ENCODE results near the gene ANXA11. TPM values are rescaled to one million over a fixed set of nuclear protein-coding genes. Genes with fewer than 3 reads are reported as not detected.
A peak's percentile ranks its signal among the peaks of the same experiment; 100 is the strongest.

ANXA11 gene
- total and polyA plus RNA-seq, 2 donors (not counting 1 experiment from before 2014, with no cell fraction given) = 88.3 to 177 TPM

GRCh38 chr10:80200259-80200658, 5.1 kb downstream of the ANXA11 start:
- H3K9ac ChIP-seq (ENCODE audit: low read length) = no peak overlapping the region
- peak overlapping the region; percentile 23 for H3K4me2 ChIP-seq (replicated peaks; ENCODE audit: low read depth, low read length, poor library complexity, severe bottlenecking)
- H3K27ac ChIP-seq (ENCODE audit: low read length in 2 of 2) = no peak overlapping the region
- no peak overlapping the region for H3K4me3 Mint-ChIP-seq
- ChIA-PET POLR2A (interaction anchor here (3.1 kb wide), 1 partner anchor 12 kb away, joined by 8 read pairs; no protein-coding TSS in a partner anchor), CTCF (interaction anchor here (8.3 kb wide), 1 partner anchor 14 kb away, joined by 85 read pairs; no protein-coding TSS in a partner anchor)
- H3K4me3 ChIP-seq (ENCODE audit: control extremely low read depth in 1 of 5, extremely low read depth in 1 of 5, insufficient read depth in 1 of 5, low read depth in 2 of 5, low read length in 4 of 5) = peak overlapping the region in 1 of 5 experiments; percentile 3
- H3K79me2 ChIP-seq (ENCODE audit: control insufficient read depth, insufficient read depth, low read length) = peaks cover 100% of the 10 kb centered on the region
- no peak for TF ChIP-seq CTCF (IDR thresholded peaks at IDR 0.05)
- TF ChIP-seq EZH2 (IDR thresholded peaks at IDR 0.05; ENCODE audit: borderline replicate concordance, insufficient read depth, low read depth, low read length, poor library complexity, severe bottlenecking) = no peak
- no peaks in the 10 kb centered on the region for H3K27me3 ChIP-seq (replicated peaks in 1 of 4; ENCODE audit: control extremely low read depth in 1 of 4, control insufficient read depth in 3 of 4, insufficient read depth in 4 of 4, low read length in 3 of 4)
- no peaks in the 10 kb centered on the region for H3K9me3 Mint-ChIP-seq (ENCODE audit: insufficient read depth)
- H4K20me1 ChIP-seq (ENCODE audit: control insufficient read depth, insufficient read depth, low read length, poor library complexity, severe bottlenecking) = peaks cover 90% of the 10 kb centered on the region
- no CpG with 5 or more reads among the region's 1 CpG for WGBS (ENCODE audit: insufficient coverage)
- H3K4me1 ChIP-seq (ENCODE audit: control insufficient read depth in 2 of 2, insufficient read depth in 2 of 2, low read length in 2 of 2) = peaks cover 72 to 78% of the 10 kb centered on the region in 2 donors
- H3K4me1 Mint-ChIP-seq = peaks cover 84% of the 10 kb centered on the region
- peaks cover 0 to 21% of the 10 kb centered on the region in 2 experiments for H3K36me3 ChIP-seq (replicated peaks in 1 of 2; ENCODE audit: control extremely low read depth in 1 of 2, control insufficient read depth in 1 of 2, extremely low read depth in 1 of 2, insufficient read depth in 2 of 2, low read length in 1 of 2)
- DNase-seq = no peak
- no peak for ATAC-seq (ENCODE audit: low read depth)
- no peaks in the 10 kb centered on the region for H3K9me3 ChIP-seq (ENCODE audit: control extremely low read depth in 1 of 3, control insufficient read depth in 2 of 3, insufficient read depth in 1 of 3, low read length in 2 of 3)
- no peak overlapping the region for H2AFZ ChIP-seq (ENCODE audit: insufficient read depth, low read depth, low read length, poor library complexity, severe bottlenecking)
- H3K27me3 Mint-ChIP-seq = no peaks in the 10 kb centered on the region
- intact Hi-C loops (cut with micrococcal nuclease) = loop anchor here (5.0 to 10.0 kb wide), 4 partner anchors 33 to 755 kb away; partner anchors contain the start of genes NUTM2E and ZCCHC24
- no peak overlapping the region for H3K27ac Mint-ChIP-seq

GRCh38 chr10:80199828-80200227, 5.5 kb downstream of the ANXA11 start:
- H3K27ac ChIP-seq (ENCODE audit: low read length in 2 of 2) = no peak overlapping the region
- intact Hi-C loops (cut with micrococcal nuclease) = loop anchor here (5.0 to 10.0 kb wide), 4 partner anchors 33 to 755 kb away; partner anchors contain the start of genes NUTM2E and ZCCHC24
- no peak overlapping the region for H3K4me3 Mint-ChIP-seq
- H3K9me3 ChIP-seq (ENCODE audit: control extremely low read depth in 1 of 3, control insufficient read depth in 2 of 3, insufficient read depth in 1 of 3, low read length in 2 of 3) = no peaks in the 10 kb centered on the region
- ChIA-PET CTCF (interaction anchor here (8.3 kb wide), 1 partner anchor 14 kb away, joined by 85 read pairs; no protein-coding TSS in a partner anchor), POLR2A (interaction anchor here (3.1 kb wide), 1 partner anchor 12 kb away, joined by 8 read pairs; no protein-coding TSS in a partner anchor)
- no peaks in the 10 kb centered on the region for H3K27me3 ChIP-seq (replicated peaks in 1 of 4; ENCODE audit: control extremely low read depth in 1 of 4, control insufficient read depth in 3 of 4, insufficient read depth in 4 of 4, low read length in 3 of 4)
- peak overlapping the region; percentile 23 for H3K4me2 ChIP-seq (replicated peaks; ENCODE audit: low read depth, low read length, poor library complexity, severe bottlenecking)
- no peak overlapping the region for H2AFZ ChIP-seq (ENCODE audit: insufficient read depth, low read depth, low read length, poor library complexity, severe bottlenecking)
- no peak overlapping the region for H3K9ac ChIP-seq (ENCODE audit: low read length)
- H3K36me3 ChIP-seq (replicated peaks in 1 of 2; ENCODE audit: control extremely low read depth in 1 of 2, control insufficient read depth in 1 of 2, extremely low read depth in 1 of 2, insufficient read depth in 2 of 2, low read length in 1 of 2) = peaks cover 0 to 24% of the 10 kb centered on the region in 2 experiments
- peaks cover 86% of the 10 kb centered on the region for H3K4me1 Mint-ChIP-seq
- 68% methylated on average over 5 of the region's 8 CpGs for WGBS (ENCODE audit: insufficient coverage)
- H3K27ac Mint-ChIP-seq = peak overlapping the region; percentile 42
- H3K9me3 Mint-ChIP-seq (ENCODE audit: insufficient read depth) = no peaks in the 10 kb centered on the region
- no peaks in the 10 kb centered on the region for H3K27me3 Mint-ChIP-seq
- DNase-seq (no peak), ATAC-seq (ENCODE audit: low read depth) (no peak)
- peak overlapping the region in 1 of 5 experiments; percentile 3 for H3K4me3 ChIP-seq (ENCODE audit: control extremely low read depth in 1 of 5, extremely low read depth in 1 of 5, insufficient read depth in 1 of 5, low read depth in 2 of 5, low read length in 4 of 5)
- TF ChIP-seq CTCF (IDR thresholded peaks at IDR 0.05) (no peak), EZH2 (IDR thresholded peaks at IDR 0.05; ENCODE audit: borderline replicate concordance, insufficient read depth, low read depth, low read length, poor library complexity, severe bottlenecking) (no peak)
- peaks cover 100% of the 10 kb centered on the region for H3K79me2 ChIP-seq (ENCODE audit: control insufficient read depth, insufficient read depth, low read length)
- H4K20me1 ChIP-seq (ENCODE audit: control insufficient read depth, insufficient read depth, low read length, poor library complexity, severe bottlenecking) = peaks cover 93% of the 10 kb centered on the region
- H3K4me1 ChIP-seq (ENCODE audit: control insufficient read depth in 2 of 2, insufficient read depth in 2 of 2, low read length in 2 of 2) = peaks cover 72 to 78% of the 10 kb centered on the region in 2 donors

Data from B cell (primary cell).